Esophagus (tissue), 2 donors: ENCODE results near the gene STAP2. TPM values are rescaled to one million over a fixed set of nuclear protein-coding genes. Genes with fewer than 3 reads are reported as not detected.

Experiments used
- H3K27ac ChIP-seq, 2 donors: one replicate each; pipeline ENCODE4 v1.5.1; 2013; ENCODE audit warnings: low read depth in 2 of 2, mild to moderate bottlenecking in 2 of 2, inconsistent platforms in 1 of 2, low read length in 1 of 2, moderate library complexity in 1 of 2
- H3K27me3 ChIP-seq, 2 donors: one replicate each; pipeline ENCODE4 v1.6.1; 2013; ENCODE audit warnings: low read length in 2 of 2, control low read depth in 1 of 2, mild to moderate bottlenecking in 1 of 2; ENCODE audit not compliant: insufficient read depth in 2 of 2, control insufficient read depth in 1 of 2
- H3K36me3 ChIP-seq, 2 donors: one replicate each; pipeline ENCODE4 v1.6.1; 2013; ENCODE audit warnings: low read length in 1 of 2; ENCODE audit not compliant: control insufficient read depth in 2 of 2, insufficient read depth in 2 of 2
- H3K4me1 ChIP-seq, 2 donors: one replicate each; pipeline ENCODE4 v1.6.1; 2013; ENCODE audit warnings: low read length in 1 of 2; ENCODE audit not compliant: control insufficient read depth in 2 of 2, insufficient read depth in 2 of 2
- H3K4me3 ChIP-seq, 2 donors: one replicate each; pipeline ENCODE4 v1.5.1; 2013; ENCODE audit warnings: low read length in 2 of 2, mild to moderate bottlenecking in 2 of 2, low read depth in 1 of 2, moderate library complexity in 1 of 2
- H3K9me3 ChIP-seq, 2 donors: one replicate each; pipeline ENCODE4 v1.6.1; 2013; ENCODE audit warnings: mild to moderate bottlenecking in 2 of 2, low read depth in 1 of 2, low read length in 1 of 2, moderate library complexity in 1 of 2; ENCODE audit not compliant: control insufficient read depth in 2 of 2, insufficient read depth in 1 of 2
- WGBS, 2 donors: extraction: QIAGEN DNeasy Blood & Tissue Kit; methylation state at CpG; one replicate each; pipeline ENCODE4 v1.1.7; 2013; 5-methylcytosine and 5-hydroxymethylcytosine counted together
- polyA plus RNA-seq, 2 donors: library from polyadenylated mRNA; stranded (reverse); fragments of 200-250 nt; gene quantifications; one replicate each; pipeline ENCODE4 v1.2.3, GENCODE V29; 2013
- donor health status: healthy with polysubstance abuse.
- donor health status: Bipolar disorder and iron deficiency.

STAP2 gene
- polyA plus RNA-seq, 2 donors: 99.2 to 126 TPM

DNA sequence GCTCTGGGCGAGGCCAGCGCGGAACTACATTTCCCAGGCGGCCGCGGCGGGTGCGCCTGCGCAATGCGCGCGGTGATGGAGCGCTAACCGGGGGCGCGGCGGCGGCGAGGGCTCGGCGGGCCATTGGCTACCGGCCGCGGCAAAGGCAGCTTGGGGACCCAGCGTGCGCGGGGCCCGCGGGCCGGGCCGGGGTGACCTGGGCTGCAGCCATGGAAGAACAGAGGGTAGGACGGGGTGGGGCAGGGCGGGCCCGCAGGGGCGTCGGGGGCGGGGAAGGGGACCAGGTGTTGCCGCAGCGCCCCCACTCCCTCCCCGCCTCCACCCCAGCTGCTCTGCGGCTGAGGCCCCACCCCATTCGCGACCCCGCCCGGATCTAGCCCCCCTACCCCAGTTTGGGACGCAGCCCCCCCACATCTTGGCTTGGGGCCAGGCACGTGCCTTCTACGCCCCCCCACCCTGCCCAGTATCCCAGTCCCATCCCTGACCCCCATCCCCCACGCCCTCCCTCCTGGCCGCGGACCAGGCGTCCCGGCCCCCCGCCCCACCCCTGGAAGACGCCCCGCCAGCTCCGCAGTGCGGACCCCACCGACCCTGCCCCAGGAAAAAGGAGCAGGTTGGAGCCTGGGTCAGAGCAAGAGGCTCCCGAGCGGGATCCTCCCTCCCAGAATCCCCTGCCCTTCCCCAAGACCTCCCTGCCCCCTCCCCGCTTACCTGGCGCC, 33.9 kb downstream of the STAP2 start, which contains the start of gene FSD1:
Gene FSD1, plus strand, starts transcription at position 61 of the 719 bp plus-strand sequence. Its CDS starts 149 bp downstream, at position 210.
- Histone ChIP-seq H3K4me3 (no peak within 1 kb of the TSS), H3K27ac (no peak within 1 kb of the TSS)

DNA sequence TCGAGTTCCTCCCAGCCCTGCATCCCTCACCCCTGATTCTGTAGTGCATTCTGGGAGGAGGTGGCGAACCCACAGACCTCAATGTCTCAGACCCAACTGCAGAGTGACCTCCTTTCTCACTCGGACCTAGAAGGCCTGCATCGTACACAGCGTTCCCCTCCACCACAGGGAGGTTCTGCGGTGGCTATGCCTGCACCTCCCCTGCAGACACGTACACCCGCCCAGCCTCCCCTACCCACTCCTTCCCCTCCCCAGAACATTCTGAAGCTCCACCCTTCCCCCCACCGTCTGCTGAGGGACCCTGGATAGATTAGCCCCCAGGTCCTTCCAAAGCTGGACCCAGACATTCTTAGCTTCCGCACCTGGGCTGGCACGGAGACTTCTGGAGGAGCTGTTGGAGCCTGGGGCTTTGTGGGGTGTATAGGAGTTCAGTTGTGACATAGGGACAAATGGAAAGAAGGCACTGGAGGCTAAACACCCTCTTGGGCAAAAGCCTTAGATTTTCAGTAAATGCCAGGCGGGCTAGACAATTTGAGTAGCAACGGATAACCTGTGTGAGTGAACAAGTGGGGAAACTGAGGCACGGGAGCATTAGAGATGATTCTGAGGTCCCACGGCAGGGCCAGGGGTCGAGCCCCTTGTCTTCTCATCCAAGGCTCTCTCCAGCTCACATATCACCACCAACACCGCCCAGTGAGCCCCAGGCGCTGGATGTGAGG, 34.6 kb downstream of the STAP2 start:
- no peak overlapping the region for H3K27ac ChIP-seq
- no peaks in the 10 kb centered on the region for H3K9me3 ChIP-seq
- no peak overlapping the region for H3K4me3 ChIP-seq
- H3K27me3 ChIP-seq: no peaks in the 10 kb centered on the region
- 45 to 47% methylated on average over 18 of the region's 18 CpGs for WGBS, 2 donors
- H3K36me3 ChIP-seq: no peaks in the 10 kb centered on the region
- no peaks in the 10 kb centered on the region for H3K4me1 ChIP-seq

More for the DNA sequence above, 33.9 kb downstream of the STAP2 start, which contains the start of gene FSD1:
- WGBS, 2 donors: 5 to 6% methylated on average over 36 to 63 of the region's 63 CpGs
- H3K9me3 ChIP-seq: no peaks in the 10 kb centered on the region
- H3K4me1 ChIP-seq: no peaks in the 10 kb centered on the region
- H3K27me3 ChIP-seq: no peaks in the 10 kb centered on the region
- no peaks in the 10 kb centered on the region for H3K36me3 ChIP-seq

DNA sequence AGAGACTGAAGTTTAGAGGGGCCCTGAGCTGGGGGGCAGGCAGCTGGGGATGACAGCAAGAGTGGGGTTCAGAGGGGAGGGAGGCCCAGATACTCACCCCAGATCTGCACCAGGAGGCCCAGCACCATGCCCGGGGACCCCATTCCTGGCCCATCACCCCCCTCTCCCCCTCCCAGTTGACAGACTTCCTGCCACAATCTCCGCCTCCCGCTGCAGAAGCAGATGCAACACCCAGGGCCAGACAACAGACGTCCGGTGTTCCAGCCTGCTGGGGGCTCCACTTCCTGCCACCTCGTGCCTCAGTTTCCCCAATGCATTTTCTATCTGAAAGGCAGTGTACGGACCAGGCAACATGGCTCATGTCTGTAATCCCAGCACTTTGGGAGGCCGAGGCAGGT, 36.4 kb downstream of the STAP2 start, which contains the start of gene TMIGD2:
Gene TMIGD2, minus strand, starts transcription at position 147 of the 398 bp plus-strand sequence. Its CDS starts 4 bp downstream, at position 143.
- Histone ChIP-seq H3K9me3 (no peaks in the 10 kb centered on the region), H3K4me1 (no peaks in the 10 kb centered on the region), H3K27ac (no peak within 1 kb of the TSS), H3K4me3 (no peak within 1 kb of the TSS), H3K27me3 (no peaks in the 10 kb centered on the region), H3K36me3 (no peaks in the 10 kb centered on the region)
- WGBS, 2 donors: 57 to 59% methylated on average over 7 to 8 of the region's 8 CpGs

DNA sequence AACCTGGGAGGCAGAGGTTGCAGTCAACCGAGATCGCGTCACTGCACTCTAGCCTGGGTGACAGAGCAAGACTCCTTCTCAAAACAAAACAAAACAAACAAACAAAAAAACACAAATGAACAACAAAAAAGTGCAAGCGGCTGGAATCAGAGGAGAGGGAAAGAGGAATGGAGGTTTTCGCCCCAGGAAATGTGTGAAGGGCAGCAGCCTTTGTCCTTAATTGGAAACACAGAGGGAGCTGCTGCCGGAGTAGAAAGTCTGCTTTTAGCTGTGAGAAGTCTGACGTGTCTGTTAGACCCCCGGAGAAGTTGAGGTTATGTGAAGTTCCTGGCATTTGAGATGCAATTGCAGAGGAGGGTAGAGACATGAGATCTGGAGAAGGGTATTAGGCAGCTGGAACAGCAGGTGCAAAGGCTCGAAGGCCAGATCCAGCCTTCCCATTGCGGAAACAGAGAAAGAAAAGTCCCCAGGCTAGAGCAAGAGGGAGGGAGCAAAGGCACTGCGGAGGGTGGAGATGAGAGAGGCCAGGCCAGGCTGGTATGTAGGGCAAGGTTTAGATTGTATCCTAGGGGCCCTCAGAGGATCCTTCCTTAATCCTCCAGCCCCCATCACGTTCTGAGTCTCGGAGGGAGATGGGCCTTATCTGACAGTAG, 36.9 kb downstream of the STAP2 start:
- H3K27ac ChIP-seq: no peak overlapping the region
- H3K4me1 ChIP-seq: no peaks in the 10 kb centered on the region
- H3K9me3 ChIP-seq: no peaks in the 10 kb centered on the region
- WGBS, 2 donors: 60 to 61% methylated on average over 13 of the region's 13 CpGs
- H3K27me3 ChIP-seq: no peaks in the 10 kb centered on the region
- no peak overlapping the region for H3K4me3 ChIP-seq
- H3K36me3 ChIP-seq: no peaks in the 10 kb centered on the region

DNA sequence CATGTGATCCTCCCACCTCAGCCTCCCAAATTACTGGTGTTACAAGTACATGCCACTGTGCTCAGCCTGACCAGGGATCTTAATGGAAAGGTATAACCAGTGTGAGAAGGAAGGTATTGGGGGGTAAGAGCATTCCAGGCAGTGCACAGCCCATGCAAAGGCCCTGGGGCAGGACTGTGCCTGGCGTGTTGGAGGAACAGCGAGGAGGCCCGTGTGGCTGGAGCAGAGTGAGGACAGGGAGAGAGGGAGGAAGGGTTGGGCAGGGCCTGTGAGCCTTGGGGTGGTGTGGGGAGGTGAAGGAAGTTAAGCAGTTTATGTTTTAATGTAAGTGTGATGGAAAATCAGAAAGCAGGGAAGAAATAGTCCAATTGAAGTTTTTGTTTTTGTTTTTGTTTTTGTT, 38.0 kb downstream of the STAP2 start:
- Histone ChIP-seq H3K4me1 (no peaks in the 10 kb centered on the region), H3K4me3 (no peak overlapping the region), H3K36me3 (no peaks in the 10 kb centered on the region), H3K27ac (no peak overlapping the region), H3K9me3 (no peaks in the 10 kb centered on the region), H3K27me3 (no peaks in the 10 kb centered on the region)
- WGBS, 2 donors: 90 to 92% methylated on average over 3 of the region's 3 CpGs

DNA sequence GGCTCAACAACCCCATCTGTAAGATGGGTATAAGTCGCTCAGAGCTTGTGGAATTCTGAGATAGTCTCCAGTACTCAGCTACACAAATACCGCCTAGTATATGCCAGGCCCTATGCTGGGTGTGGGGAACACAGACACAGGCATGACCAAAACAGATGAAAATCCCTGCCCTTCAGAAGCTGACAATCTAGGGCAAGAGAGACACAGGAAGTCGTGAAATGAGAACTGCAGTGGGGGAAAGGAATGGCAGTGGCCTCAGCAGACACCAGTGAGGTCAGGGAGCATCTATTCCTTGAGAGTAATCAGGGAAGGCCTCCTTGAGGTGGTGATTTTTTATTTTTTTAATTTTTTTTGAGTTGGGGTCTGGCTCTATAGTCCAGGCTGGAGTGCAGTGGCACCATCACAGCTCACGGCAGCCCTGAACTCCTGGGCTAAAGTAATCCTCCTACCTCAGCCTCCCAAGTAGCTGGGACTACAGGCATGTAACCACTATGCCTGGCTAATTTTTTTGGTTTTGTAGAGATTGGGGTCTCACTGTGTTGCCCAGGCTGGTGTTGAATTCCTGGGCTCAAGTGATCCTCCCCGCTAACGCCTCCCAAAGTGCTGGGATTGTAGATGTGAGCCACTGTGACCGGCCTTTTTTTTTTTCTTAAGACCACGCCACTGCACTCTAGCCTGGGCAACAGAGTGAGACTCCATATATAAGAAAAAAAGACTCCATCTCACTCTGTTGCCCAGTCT, 39.6 kb downstream of the STAP2 start:
- Histone ChIP-seq H3K4me3 (no peak overlapping the region), H3K4me1 (no peaks in the 10 kb centered on the region), H3K36me3 (no peaks in the 10 kb centered on the region), H3K27me3 (no peaks in the 10 kb centered on the region), H3K9me3 (no peaks in the 10 kb centered on the region), H3K27ac (no peak overlapping the region)
- WGBS, 2 donors: 76 to 81% methylated on average over 8 of the region's 8 CpGs

DNA sequence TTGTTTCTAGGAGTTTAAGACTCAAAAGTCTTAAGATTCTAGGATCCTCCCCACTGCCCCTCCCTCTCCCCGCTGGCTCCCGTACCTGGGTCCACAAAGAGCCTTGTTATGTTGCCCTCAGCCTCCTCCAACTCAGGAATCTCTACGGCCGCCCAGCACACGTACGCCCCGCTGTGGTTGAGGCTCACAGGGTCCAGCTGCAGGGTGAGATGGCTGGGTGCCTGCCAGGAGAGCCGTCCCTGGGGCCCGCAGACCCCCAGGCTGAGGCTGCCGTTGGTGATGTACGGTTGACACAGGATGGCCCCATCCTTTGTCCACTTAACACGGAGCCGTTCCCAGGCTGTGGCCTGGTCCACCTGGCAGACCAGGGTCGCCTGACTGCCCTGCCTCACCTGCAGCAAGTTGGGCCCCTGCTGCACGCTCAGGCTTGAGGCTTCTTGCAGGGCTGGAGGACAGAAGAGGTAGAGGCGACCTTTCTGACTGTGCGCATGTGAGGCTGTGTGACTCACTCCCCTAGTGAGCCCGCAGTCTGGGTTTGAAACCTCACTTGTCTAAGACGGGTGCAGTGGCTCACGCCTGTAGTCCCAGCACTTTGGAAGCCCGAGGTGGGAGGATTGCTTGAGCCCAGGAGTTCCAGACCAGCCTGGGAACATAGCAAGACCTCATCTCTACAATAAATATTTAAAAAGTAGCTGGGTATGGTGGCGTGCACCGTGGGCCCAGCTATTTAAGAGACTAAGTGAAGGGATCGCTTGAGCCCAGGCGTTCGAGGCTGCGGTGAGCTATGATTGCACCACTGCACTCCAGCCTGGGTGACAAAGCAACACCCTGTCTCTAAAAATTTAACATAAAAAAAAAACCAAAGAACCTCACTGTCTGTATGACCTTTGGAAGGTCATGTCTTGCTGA, 40.5 kb downstream of the STAP2 start:
- no peaks in the 10 kb centered on the region for H3K4me1 ChIP-seq
- no peaks in the 10 kb centered on the region for H3K9me3 ChIP-seq
- no peaks in the 10 kb centered on the region for H3K27me3 ChIP-seq
- no peaks in the 10 kb centered on the region for H3K36me3 ChIP-seq
- no peak overlapping the region for H3K27ac ChIP-seq
- WGBS, 2 donors: 70 to 79% methylated on average over 27 of the region's 27 CpGs
- no peak overlapping the region for H3K4me3 ChIP-seq

DNA sequence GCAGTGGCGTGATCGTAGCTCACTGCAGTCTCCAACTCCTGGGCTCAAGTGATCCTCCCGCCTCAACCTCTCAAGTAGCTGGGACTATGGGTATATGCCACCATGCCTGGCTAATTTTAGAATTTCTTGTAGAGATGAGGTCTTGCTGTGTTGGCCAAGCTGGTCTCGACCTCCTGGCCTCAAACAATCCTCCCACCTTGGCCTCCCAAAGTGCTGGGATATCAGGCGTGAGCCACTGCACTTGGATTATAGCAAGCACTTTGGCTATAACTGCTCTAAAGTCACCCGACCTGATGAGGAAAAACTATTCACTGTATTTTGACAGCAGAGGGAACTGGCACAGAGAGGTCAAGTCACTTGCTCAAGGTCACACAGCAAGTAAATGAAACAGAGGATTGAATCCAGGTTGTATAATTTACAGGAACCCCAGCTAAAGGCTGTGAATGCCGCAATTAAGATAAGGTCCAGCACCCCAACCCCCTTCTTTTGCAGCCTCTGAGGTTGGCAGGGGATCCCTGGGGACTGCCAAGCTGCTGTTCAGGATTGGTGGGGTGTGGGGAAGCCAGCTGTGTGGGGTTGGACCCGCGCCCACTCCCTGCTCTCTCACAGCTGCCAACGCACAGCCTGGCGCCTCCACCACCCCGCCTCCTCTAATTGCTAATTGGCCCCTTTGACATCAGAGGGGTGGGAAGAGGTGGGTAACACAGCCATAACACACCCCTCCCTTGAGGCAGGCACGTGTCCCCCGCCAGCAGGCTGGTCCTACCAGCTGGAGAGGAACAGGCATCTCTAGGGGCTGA, 42.5 kb downstream of the STAP2 start:
- H3K36me3 ChIP-seq: no peaks in the 10 kb centered on the region
- H3K4me1 ChIP-seq: no peaks in the 10 kb centered on the region
- no peaks in the 10 kb centered on the region for H3K9me3 ChIP-seq
- H3K27ac ChIP-seq: no peak overlapping the region
- H3K4me3 ChIP-seq: no peak overlapping the region
- H3K27me3 ChIP-seq: no peaks in the 10 kb centered on the region
- 41 to 48% methylated on average over 14 of the region's 14 CpGs for WGBS, 2 donors
